Measurements from ENCODE around the gene ZBTB7B.

Gene ZBTB7B

DNA sequence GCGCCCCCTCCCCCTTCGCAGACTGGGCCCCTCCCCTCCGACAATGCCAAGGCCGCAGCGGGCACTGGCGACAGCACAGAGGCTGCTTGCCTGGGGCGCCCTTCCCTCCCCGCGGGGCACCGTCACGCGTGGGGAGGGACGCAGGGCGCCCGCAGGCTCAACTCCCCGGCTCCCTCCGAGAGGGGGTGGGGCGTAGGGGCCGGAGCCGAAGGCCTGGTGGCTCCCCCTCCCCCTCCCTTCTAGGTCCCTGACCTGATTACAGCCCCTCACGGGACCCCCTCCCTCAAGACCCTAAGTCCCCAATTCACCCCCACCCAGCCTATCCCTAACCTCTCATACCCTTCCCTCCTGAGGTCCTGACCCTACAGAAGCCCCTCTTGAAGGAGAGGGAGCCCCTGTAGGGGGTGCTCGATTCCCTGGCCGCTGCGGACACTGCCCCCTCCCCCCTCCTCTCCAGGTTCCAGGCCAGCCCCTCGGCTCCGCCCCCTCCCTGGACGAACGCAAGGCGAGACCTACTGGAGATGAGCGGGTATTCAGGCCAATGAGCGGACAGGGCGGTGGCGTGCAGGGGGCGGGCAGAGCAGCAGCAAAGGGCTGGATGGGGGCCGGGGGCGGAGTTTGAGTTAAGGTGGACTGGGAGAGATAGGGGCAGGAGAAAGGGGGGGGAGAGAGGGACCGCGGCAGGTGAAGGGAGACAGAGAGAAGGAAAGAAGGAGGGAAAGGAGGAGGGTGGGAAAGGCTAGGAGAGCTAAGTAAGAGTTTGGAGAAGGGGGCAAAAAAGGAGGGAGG lies 733 bp upstream of the ZBTB7B start (continued):
- TF ChIP-seq, protein P1, sequence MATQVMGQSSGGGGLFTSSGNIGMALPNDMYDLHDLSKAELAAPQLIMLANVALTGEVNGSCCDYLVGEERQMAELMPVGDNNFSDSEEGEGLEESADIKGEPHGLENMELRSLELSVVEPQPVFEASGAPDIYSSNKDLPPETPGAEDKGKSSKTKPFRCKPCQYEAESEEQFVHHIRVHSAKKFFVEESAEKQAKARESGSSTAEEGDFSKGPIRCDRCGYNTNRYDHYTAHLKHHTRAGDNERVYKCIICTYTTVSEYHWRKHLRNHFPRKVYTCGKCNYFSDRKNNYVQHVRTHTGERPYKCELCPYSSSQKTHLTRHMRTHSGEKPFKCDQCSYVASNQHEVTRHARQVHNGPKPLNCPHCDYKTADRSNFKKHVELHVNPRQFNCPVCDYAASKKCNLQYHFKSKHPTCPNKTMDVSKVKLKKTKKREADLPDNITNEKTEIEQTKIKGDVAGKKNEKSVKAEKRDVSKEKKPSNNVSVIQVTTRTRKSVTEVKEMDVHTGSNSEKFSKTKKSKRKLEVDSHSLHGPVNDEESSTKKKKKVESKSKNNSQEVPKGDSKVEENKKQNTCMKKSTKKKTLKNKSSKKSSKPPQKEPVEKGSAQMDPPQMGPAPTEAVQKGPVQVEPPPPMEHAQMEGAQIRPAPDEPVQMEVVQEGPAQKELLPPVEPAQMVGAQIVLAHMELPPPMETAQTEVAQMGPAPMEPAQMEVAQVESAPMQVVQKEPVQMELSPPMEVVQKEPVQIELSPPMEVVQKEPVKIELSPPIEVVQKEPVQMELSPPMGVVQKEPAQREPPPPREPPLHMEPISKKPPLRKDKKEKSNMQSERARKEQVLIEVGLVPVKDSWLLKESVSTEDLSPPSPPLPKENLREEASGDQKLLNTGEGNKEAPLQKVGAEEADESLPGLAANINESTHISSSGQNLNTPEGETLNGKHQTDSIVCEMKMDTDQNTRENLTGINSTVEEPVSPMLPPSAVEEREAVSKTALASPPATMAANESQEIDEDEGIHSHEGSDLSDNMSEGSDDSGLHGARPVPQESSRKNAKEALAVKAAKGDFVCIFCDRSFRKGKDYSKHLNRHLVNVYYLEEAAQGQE (tag by site-specific recombination; IDR thresholded peaks at IDR 0.05), result no peak; the same call in 1 of the 2 replicates
- TF ChIP-seq ZNF830 (tag by site-specific recombination; IDR thresholded peaks at IDR 0.05; ENCODE audit: low read depth), result no peak
- no peak for TF ChIP-seq YY2 (tag by site-specific recombination; IDR thresholded peaks at IDR 0.05)
- TF ChIP-seq ZNF292 (tag by site-specific recombination; IDR thresholded peaks at IDR 0.05; ENCODE audit: borderline replicate concordance, low read depth), result no peak
- TF ChIP-seq ZNF121 (tag by site-specific recombination; IDR thresholded peaks at IDR 0.05), result no peak
- no peak for TF ChIP-seq ZFP3 (tag by site-specific recombination; IDR thresholded peaks at IDR 0.05; ENCODE audit: low read depth)
- TF ChIP-seq SALL2 (tag by site-specific recombination; IDR thresholded peaks at IDR 0.05; ENCODE audit: borderline replicate concordance), result no peak
- TF ChIP-seq ZNF311 (tag by site-specific recombination; IDR thresholded peaks at IDR 0.05; ENCODE audit: borderline replicate concordance), result no peak
- no peak for TF ChIP-seq ZNF16 (tag by site-specific recombination; IDR thresholded peaks at IDR 0.05; ENCODE audit: low read depth)
- TF ChIP-seq ZNF747 (tag by site-specific recombination; IDR thresholded peaks at IDR 0.05), result no peak
- TF ChIP-seq ZNF677 (tag by site-specific recombination; IDR thresholded peaks at IDR 0.05), result no peak
- no peak for TF ChIP-seq ZNF660 (tag by site-specific recombination; IDR thresholded peaks at IDR 0.05)
- TF ChIP-seq EGR2 (tag by site-specific recombination; IDR thresholded peaks at IDR 0.05; ENCODE audit: low read depth), result peak; percentile 73
- TF ChIP-seq BCL11B (tag by site-specific recombination; IDR thresholded peaks at IDR 0.05; ENCODE audit: low read depth), result peak; percentile 95
- TF ChIP-seq ZNF155 (tag by site-specific recombination; IDR thresholded peaks at IDR 0.05), result no peak
- TF ChIP-seq ZNF211 (tag by site-specific recombination; IDR thresholded peaks at IDR 0.05; ENCODE audit: low read depth), result no peak
- TF ChIP-seq TCF7L2 (IDR thresholded peaks at IDR 0.05; ENCODE audit: borderline replicate concordance, low read depth, low read length), result peak; percentile 13; the same call in 1 of the 2 replicates
- TF ChIP-seq TRIM28 (IDR thresholded peaks at IDR 0.05; ENCODE audit: borderline replicate concordance, low read length), result no peak
- TF ChIP-seq, protein P2, sequence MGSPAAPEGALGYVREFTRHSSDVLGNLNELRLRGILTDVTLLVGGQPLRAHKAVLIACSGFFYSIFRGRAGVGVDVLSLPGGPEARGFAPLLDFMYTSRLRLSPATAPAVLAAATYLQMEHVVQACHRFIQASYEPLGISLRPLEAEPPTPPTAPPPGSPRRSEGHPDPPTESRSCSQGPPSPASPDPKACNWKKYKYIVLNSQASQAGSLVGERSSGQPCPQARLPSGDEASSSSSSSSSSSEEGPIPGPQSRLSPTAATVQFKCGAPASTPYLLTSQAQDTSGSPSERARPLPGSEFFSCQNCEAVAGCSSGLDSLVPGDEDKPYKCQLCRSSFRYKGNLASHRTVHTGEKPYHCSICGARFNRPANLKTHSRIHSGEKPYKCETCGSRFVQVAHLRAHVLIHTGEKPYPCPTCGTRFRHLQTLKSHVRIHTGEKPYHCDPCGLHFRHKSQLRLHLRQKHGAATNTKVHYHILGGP (tag by site-specific recombination; IDR thresholded peaks at IDR 0.05), result no peak
- TF ChIP-seq, protein P3, sequence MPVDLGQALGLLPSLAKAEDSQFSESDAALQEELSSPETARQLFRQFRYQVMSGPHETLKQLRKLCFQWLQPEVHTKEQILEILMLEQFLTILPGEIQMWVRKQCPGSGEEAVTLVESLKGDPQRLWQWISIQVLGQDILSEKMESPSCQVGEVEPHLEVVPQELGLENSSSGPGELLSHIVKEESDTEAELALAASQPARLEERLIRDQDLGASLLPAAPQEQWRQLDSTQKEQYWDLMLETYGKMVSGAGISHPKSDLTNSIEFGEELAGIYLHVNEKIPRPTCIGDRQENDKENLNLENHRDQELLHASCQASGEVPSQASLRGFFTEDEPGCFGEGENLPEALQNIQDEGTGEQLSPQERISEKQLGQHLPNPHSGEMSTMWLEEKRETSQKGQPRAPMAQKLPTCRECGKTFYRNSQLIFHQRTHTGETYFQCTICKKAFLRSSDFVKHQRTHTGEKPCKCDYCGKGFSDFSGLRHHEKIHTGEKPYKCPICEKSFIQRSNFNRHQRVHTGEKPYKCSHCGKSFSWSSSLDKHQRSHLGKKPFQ (tag by site-specific recombination; IDR thresholded peaks at IDR 0.05), result no peak
- TF ChIP-seq OVOL3 (tag by site-specific recombination; IDR thresholded peaks at IDR 0.05), result peak; percentile 64; the same call in 1 of the 2 replicates
- TF ChIP-seq ZNF560 (tag by site-specific recombination; IDR thresholded peaks at IDR 0.05; ENCODE audit: borderline replicate concordance), result no peak
- no peak for TF ChIP-seq ZNF175 (tag by site-specific recombination; IDR thresholded peaks at IDR 0.05)
- no peak for TF ChIP-seq ZNF433 (tag by site-specific recombination; IDR thresholded peaks at IDR 0.05; ENCODE audit: low read depth)
- no peak for TF ChIP-seq ZNF654 (tag by site-specific recombination; IDR thresholded peaks at IDR 0.05; ENCODE audit: low read depth)
- TF ChIP-seq ZNF274 (IDR thresholded peaks at IDR 0.05; ENCODE audit: low read length), result no peak
- no peak for TF ChIP-seq ZNF274 (tag by site-specific recombination; IDR thresholded peaks at IDR 0.05; ENCODE audit: borderline replicate concordance)
- TF ChIP-seq ZNF701 (tag by site-specific recombination; IDR thresholded peaks at IDR 0.05), result no peak
- peak; percentile 57; the same call in 1 of the 2 replicates for TF ChIP-seq ZNF596 (tag by site-specific recombination; IDR thresholded peaks at IDR 0.05)
- TF ChIP-seq ZNF571 (tag by site-specific recombination; IDR thresholded peaks at IDR 0.05), result no peak
- no peak for TF ChIP-seq GLI2 (tag by site-specific recombination; IDR thresholded peaks at IDR 0.05; ENCODE audit: borderline replicate concordance, low read depth)
- TF ChIP-seq SP2 (tag by site-specific recombination; IDR thresholded peaks at IDR 0.05), result peak; percentile 94
- TF ChIP-seq, protein P4, sequence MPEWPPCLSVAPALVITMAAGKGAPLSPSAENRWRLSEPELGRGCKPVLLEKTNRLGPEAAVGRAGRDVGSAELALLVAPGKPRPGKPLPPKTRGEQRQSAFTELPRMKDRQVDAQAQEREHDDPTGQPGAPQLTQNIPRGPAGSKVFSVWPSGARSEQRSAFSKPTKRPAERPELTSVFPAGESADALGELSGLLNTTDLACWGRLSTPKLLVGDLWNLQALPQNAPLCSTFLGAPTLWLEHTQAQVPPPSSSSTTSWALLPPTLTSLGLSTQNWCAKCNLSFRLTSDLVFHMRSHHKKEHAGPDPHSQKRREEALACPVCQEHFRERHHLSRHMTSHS (tag by site-specific recombination; IDR thresholded peaks at IDR 0.05), result no peak

All from HEK293 (cell line).